Endothelial cell of umbilical vein (primary cell): ENCODE results near the gene UAP1L1. TPM values are rescaled to one million over a fixed set of nuclear protein-coding genes. Genes with fewer than 3 reads are reported as not detected.

Experiments used
- BruUV-seq: library from RNA; stranded (reverse); fragments of 400-500 nt; replicated peaks from 2 replicates; lab custom pipeline; 2021; lab: Mats Ljungman, UMichigan
- CTCF ChIA-PET: fragments of 300-600, 350-600 bp; sonication (Branson Sonifier 250); formaldehyde crosslinking; loops from one replicate; lab custom pipeline; 2021; ENCODE audit warnings: antibody characterized with exemption, inconsistent platforms; lab: Charles Lee
- POLR2A ChIA-PET: fragments of 300-600, 350-600 bp; sonication (Branson Sonifier 250); formaldehyde crosslinking; loops from one replicate; lab custom pipeline; 2021; ENCODE audit warnings: antibody characterized with exemption, inconsistent platforms; lab: Charles Lee
- DNase-seq: peaks from one replicate; pipeline ENCODE4 v3.0.0-alpha.2; 2011; ENCODE audit warnings: low read depth, low spot score
- FAIRE-seq: peaks from 2 replicates; lab custom pipeline; 2011; peaks lifted over from hg19 to GRCh38; lab: Jason Lieb, UNC
- H2AFZ ChIP-seq: 2 replicates; pipeline ENCODE4 v1.6.0; 2012; ENCODE audit warnings: low read depth, low read length, control low read depth, inconsistent platforms
- H3K27ac ChIP-seq: 2 replicates; pipeline ENCODE4 v1.5.1; 2011; ENCODE audit warnings: low read depth, mild to moderate bottlenecking, control low read depth, low read length, moderate library complexity; ENCODE audit not compliant: insufficient read depth
- H3K27me3 ChIP-seq, 2 experiments: 2 replicates each; pipeline versions ENCODE4 v1.6.0 to v1.6.1; 2011; ENCODE audit warnings: low read length in 2 of 2, mixed read lengths in 1 of 2; ENCODE audit not compliant: control insufficient read depth in 2 of 2, insufficient read depth in 2 of 2
- H3K36me3 ChIP-seq, 2 experiments: 2 replicates in 1 of 2; 3 replicates in 1 of 2; pipeline ENCODE4 v1.5.1; 2011; ENCODE audit warnings: low read length in 2 of 2, mild to moderate bottlenecking in 1 of 2, moderate library complexity in 1 of 2; ENCODE audit not compliant: control insufficient read depth in 2 of 2, insufficient read depth in 2 of 2; ENCODE audit errors: extremely low read depth in 1 of 2
- H3K4me1 ChIP-seq: 3 replicates; pipeline ENCODE4 v1.5.1; 2011; ENCODE audit warnings: mild to moderate bottlenecking, low read length; ENCODE audit not compliant: control insufficient read depth, insufficient read depth; ENCODE audit errors: extremely low read depth
- H3K4me2 ChIP-seq: 2 replicates; pipeline ENCODE4 v1.6.1; 2011; ENCODE audit warnings: low read length, control low read depth, mixed read lengths; ENCODE audit not compliant: insufficient read depth
- H3K4me3 ChIP-seq, 3 experiments: fragments of 200-600 bp in 1 of 3; sonication (generic), shearing (Covaris generic) in 1 of 3; replicated peaks in 1 of 3; 2 replicates each; pipeline ENCODE4 v1.5.1; 2011 to 2016; ENCODE audit warnings: control low read depth in 3 of 3, low read length in 3 of 3, mild to moderate bottlenecking in 2 of 3, inconsistent platforms in 1 of 3, low read depth in 1 of 3, moderate library complexity in 1 of 3; ENCODE audit not compliant: insufficient read depth in 1 of 3
- H3K79me2 ChIP-seq: 2 replicates; pipeline ENCODE4 v1.6.0; 2012; ENCODE audit warnings: low read length, inconsistent platforms; ENCODE audit not compliant: control insufficient read depth, insufficient read depth
- H3K9ac ChIP-seq: replicated peaks from 2 replicates; pipeline ENCODE3; 2011; ENCODE audit warnings: low read length, control low read depth; ENCODE audit not compliant: insufficient read depth; ENCODE audit errors: extremely low read depth
- H3K9me1 ChIP-seq: replicated peaks from 3 replicates; pipeline ENCODE4 v1.6.0; 2011; ENCODE audit warnings: mild to moderate bottlenecking, low read length; ENCODE audit not compliant: control insufficient read depth, insufficient read depth; ENCODE audit errors: extremely low read depth
- H3K9me3 ChIP-seq: replicated peaks from 2 replicates; pipeline ENCODE4 v1.5.1; 2012; ENCODE audit warnings: low read length, inconsistent platforms; ENCODE audit not compliant: control insufficient read depth, insufficient read depth
- H4K20me1 ChIP-seq: replicated peaks from 2 replicates; pipeline ENCODE3; 2011; ENCODE audit warnings: mild to moderate bottlenecking, low read length; ENCODE audit not compliant: control insufficient read depth, insufficient read depth; ENCODE audit errors: extremely low read depth
- CTCF ChIP-seq, 2 donors: IDR thresholded peaks; 1 replicate in 1 of 2; 2 replicates in 1 of 2; pipeline ENCODE4 v1.5.1; 2011; ENCODE audit warnings: low read length in 2 of 2, mild to moderate bottlenecking in 2 of 2, moderate library complexity in 2 of 2, control low read depth in 1 of 2, inconsistent platforms in 1 of 2, low read depth in 1 of 2; ENCODE audit not compliant: insufficient read depth in 1 of 2; ENCODE audit errors: extremely low read depth in 1 of 2
- EZH2 ChIP-seq: IDR thresholded peaks from 2 replicates; pipeline ENCODE4 v1.6.1; 2012; ENCODE audit warnings: borderline replicate concordance, low read depth, mild to moderate bottlenecking, moderate library complexity, low read length, inconsistent platforms; ENCODE audit not compliant: severe bottlenecking
- FOS ChIP-seq: IDR thresholded peaks from 2 replicates; pipeline ENCODE4 v1.6.1; 2011; ENCODE audit warnings: mild to moderate bottlenecking, low read length, moderate library complexity, borderline replicate concordance; ENCODE audit not compliant: insufficient read depth
- GATA2 ChIP-seq: IDR thresholded peaks from 2 replicates; pipeline ENCODE4 v1.7.0; 2011; ENCODE audit warnings: low read depth, mild to moderate bottlenecking, moderate library complexity, mixed read lengths, low read length; ENCODE audit not compliant: insufficient read length, insufficient read depth
- JUN ChIP-seq: IDR thresholded peaks from 2 replicates; pipeline ENCODE4 v1.6.1; 2011; ENCODE audit warnings: borderline replicate concordance, low read depth; ENCODE audit not compliant: insufficient read length, insufficient read depth
- MAX ChIP-seq: IDR thresholded peaks from 2 replicates; pipeline ENCODE4 v1.6.1; 2011; ENCODE audit not compliant: insufficient read depth, insufficient read length
- MYC ChIP-seq: IDR thresholded peaks from one replicate; pipeline ENCODE4 v1.6.1; 2011; ENCODE audit warnings: mild to moderate bottlenecking, low read depth, low read length
- POLR2A ChIP-seq: IDR thresholded peaks from 2 replicates; pipeline ENCODE4 v1.6.1; 2012; ENCODE audit warnings: low read depth, mild to moderate bottlenecking, control low read depth, low read length
- POLR2AphosphoS5 ChIP-seq: IDR thresholded peaks from 2 replicates; pipeline ENCODE4 v1.6.1; 2012; ENCODE audit warnings: low read depth, mild to moderate bottlenecking, control low read depth, low read length, moderate library complexity; ENCODE audit not compliant: insufficient read depth
- dilution Hi-C: fragments of 300-500 bp; cut with MboI; formaldehyde crosslinking; loops from one replicate; pipeline ENCODE4 v1.15.0; 2019; ENCODE audit warnings: low sequenced_read_pairs; ENCODE audit not compliant: extremely low pct_ligation_motif_present
- intact Hi-C: fragments of 100-400 bp; cut with micrococcal nuclease; formaldehyde crosslinking; loops from one replicate; pipeline ENCODE4 v1.10.0; 2022
- polyA plus RNA-seq, 4 experiments: library from polyadenylated mRNA; depleted of rRNA in 3 of 4; stranded (reverse) in 3 of 4; unstranded in 1 of 4; fragments of >200 nt; gene quantifications; 2 replicates each; pipeline versions ENCODE4 v1.2.1 to v1.2.3, GENCODE V29; 2011 to 2012; ENCODE audit warnings: missing spikeins in 1 of 4
- total RNA-seq: library from RNA; stranded (reverse); gene quantifications from 2 replicates; pipeline ENCODE4 v1.2.3, GENCODE V29; 2021

Gene UAP1L1
- total and polyA plus RNA-seq, 2 donors (not counting 3 experiments of a cell fraction or from before 2014, with no cell fraction given): 26.0 to 41.7 TPM

- POLR2A ChIA-PET: interaction anchor here (0.6 to 1.7 kb wide), 3 partner anchors 149 to 155 kb away, joined by 3 to 10 read pairs (median 3); partner anchors contain the start of gene TUBB4B
Observed at GRCh38 chr9:137087409-137087925, 10.2 kb downstream of the UAP1L1 start.

More at GRCh38 chr9:137087409-137087925, 10.2 kb downstream of the UAP1L1 start:
- peak overlapping the region; percentile 6 for H3K27ac ChIP-seq
- H3K27me3 ChIP-seq: no peaks in the 10 kb centered on the region
- H3K36me3 ChIP-seq: peaks cover 0 to 13% of the 10 kb centered on the region in 2 experiments
- no peaks in the 10 kb centered on the region for H4K20me1 ChIP-seq
- peak overlapping the region; percentile 42 to 62 (median 47) for H3K4me3 ChIP-seq
- TF ChIP-seq MYC: no peak
- no peak for TF ChIP-seq MAX
- no peak for TF ChIP-seq JUN
- no peak for TF ChIP-seq EZH2
- no peak for TF ChIP-seq CTCF (IDR thresholded peaks at IDR 0.05; ENCODE audit: extremely low read depth in 1 of 2, insufficient read depth in 1 of 2, low read depth in 1 of 2, low read length in 2 of 2)
- TF ChIP-seq GATA2: no peak
- no peak for TF ChIP-seq POLR2AphosphoS5
- no peak for TF ChIP-seq POLR2A
- TF ChIP-seq FOS: no peak
- TSS peak; percentile 7 for BruUV-seq
- CTCF ChIA-PET: interaction anchor here (1.4 to 1.7 kb wide), 5 partner anchors 16 to 140 kb away, joined by 3 to 12 read pairs (median 8); partner anchors contain the start of genes RNF224 and SAPCD2
- peaks cover 28% of the 10 kb centered on the region for H3K4me1 ChIP-seq
- intact Hi-C loops (loop anchor here (2.0 kb wide), 2 partner anchors 27 to 59 kb away; partner anchors contain the start of genes ABCA2 and DPP7), dilution Hi-C loops (no loop called here)
- peak overlapping the region; percentile 52 for H2AFZ ChIP-seq
- no peaks in the 10 kb centered on the region for H3K79me2 ChIP-seq
- FAIRE-seq: no peak
- H3K4me2 ChIP-seq: peak overlapping the region; percentile 90
- no peaks in the 10 kb centered on the region for H3K9me3 ChIP-seq
- no peaks in the 10 kb centered on the region for H3K9me1 ChIP-seq
- peak overlapping the region; percentile 59 for H3K9ac ChIP-seq
- DNase-seq: no peak
